Measurements from ENCODE around the gene OR8K5. TPM values are rescaled to one million over a fixed set of nuclear protein-coding genes. Genes with fewer than 3 reads are reported as not detected.

The OR8K5 gene
- total RNA-seq, 1 experiment from 2014 or later = not detected

DNA sequence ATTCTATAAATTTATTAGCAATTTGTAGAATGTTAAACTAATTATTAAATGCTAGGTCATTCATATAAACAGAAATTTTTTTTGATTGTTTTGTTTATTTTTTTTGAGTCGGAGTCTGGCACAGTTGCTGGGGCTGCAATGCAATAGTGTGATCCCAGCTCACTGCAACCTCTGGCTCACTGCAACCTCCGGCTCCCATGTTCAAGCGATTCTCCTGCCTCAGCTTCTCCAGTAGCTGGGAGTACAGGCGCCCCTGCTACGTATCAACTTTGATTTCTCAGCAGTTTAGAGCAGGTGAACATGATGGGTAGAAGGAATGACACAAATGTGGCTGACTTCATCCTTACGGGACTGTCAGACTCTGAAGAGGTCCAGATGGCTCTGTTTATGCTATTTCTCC is 38.0 kb downstream of the OR8K5 start, which contains the start of gene OR8H3:
Gene OR8H3 (plus strand): TSS at position 301 of the 400 bp plus-strand sequence. CDS start 0 bp downstream, at position 301.
- Histone ChIP-seq H3K27me3 (ENCODE audit: insufficient read depth, low read length) (no peaks in the 10 kb centered on the region), H4K20me1 (ENCODE audit: insufficient read depth) (no peaks in the 10 kb centered on the region), H3K27ac (ENCODE audit: low read depth, low read length) (no peak within 1 kb of the TSS), H3K9ac (ENCODE audit: low read length) (no peak within 1 kb of the TSS), H3K4me3 (replicated peaks in 1 of 2; ENCODE audit: low read depth in 1 of 2, low read length in 2 of 2) (no peak within 1 kb of the TSS), H3K9me3 (ENCODE audit: control insufficient read depth in 1 of 2, insufficient read depth in 1 of 2, low read depth in 1 of 2, low read length in 2 of 2) (peaks cover 0 to 4% of the 10 kb centered on the region in 2 experiments; a peak in 2 of 4 replicates), H3K4me2 (ENCODE audit: low read length) (no peak within 1 kb of the TSS), H3K79me2 (ENCODE audit: insufficient read depth, low read length) (no peaks in the 10 kb centered on the region), H2AFZ (ENCODE audit: low read depth, low read length, poor library complexity, severe bottlenecking) (no peak within 1 kb of the TSS), H3K9me2 (ENCODE audit: insufficient read depth) (no peaks in the 10 kb centered on the region), H3K36me3 (ENCODE audit: control insufficient read depth in 1 of 2, insufficient read depth in 2 of 2, low read length in 2 of 2) (no peaks in the 10 kb centered on the region), H3K4me1 (ENCODE audit: control insufficient read depth in 1 of 2, insufficient read depth in 2 of 2, low read length in 2 of 2) (no peaks in the 10 kb centered on the region)
- ChIA-PET RAD21 (ENCODE audit: low non-redundant PET in 1 of 2, low total read pairs in 2 of 2, uncharacterized antibody in 2 of 2, unreplicated experiment in 2 of 2) (no interaction called here), CTCF (no interaction called here), POLR2A (no interaction called here)
- intact Hi-C loops (cut with micrococcal nuclease) = no loop called here
- ATAC-seq (no peak), DNase-seq (ENCODE audit: low read depth, low spot score) (no peak)
- no TSS peak for BruUV-seq (replicated peaks)
- TF ChIP-seq POLR2A (IDR thresholded peaks at IDR 0.05; ENCODE audit: borderline replicate concordance, extremely low read depth, insufficient read depth, insufficient read length) (no peak), POLR2AphosphoS5 (IDR thresholded peaks at IDR 0.05; ENCODE audit: low read depth, low read length) (no peak), ZFX (IDR thresholded peaks at IDR 0.05) (no peak), CTCF (IDR thresholded peaks at IDR 0.05 in 2 of 3, conservative IDR thresholded peaks at IDR 0.05 in 1 of 3; ENCODE audit: borderline replicate concordance in 1 of 3, insufficient read depth in 1 of 3, low read depth in 2 of 3, low read length in 2 of 3) (no peak), SRF (IDR thresholded peaks at IDR 0.05; ENCODE audit: low read depth) (no peak), ELF1 (IDR thresholded peaks at IDR 0.05; ENCODE audit: borderline replicate concordance, low read depth) (no peak), ATF3 (IDR thresholded peaks at IDR 0.05) (no peak), YY1 (IDR thresholded peaks at IDR 0.05; ENCODE audit: extremely low read depth, insufficient replicate concordance, low read depth, low read length) (no peak), EGR1 (IDR thresholded peaks at IDR 0.05; ENCODE audit: low read depth) (no peak), CBX3 (IDR thresholded peaks at IDR 0.05; ENCODE audit: low read depth) (no peak)

Other genes with a start within 250 kb of the OR8K5 start
- gene OR5W2, start 245.7 kb downstream of the OR8K5 start, total RNA-seq (2021; ENCODE audit: unreplicated experiment) = not detected
- not detected for gene OR5I1, start 223.9 kb downstream of the OR8K5 start, total RNA-seq (2021; ENCODE audit: unreplicated experiment)
- not detected for gene OR10AG1, start 190.4 kb downstream of the OR8K5 start, total RNA-seq (2021; ENCODE audit: unreplicated experiment)
- gene OR5F1, start 165.7 kb downstream of the OR8K5 start, total RNA-seq (2021; ENCODE audit: unreplicated experiment) = not detected
- not detected for gene OR5AS1, start 132.7 kb downstream of the OR8K5 start, total RNA-seq (2021; ENCODE audit: unreplicated experiment)
- gene OR8I2, start 67.0 kb downstream of the OR8K5 start, total RNA-seq (2021; ENCODE audit: unreplicated experiment) = not detected
- gene OR8H2, start 56.6 kb downstream of the OR8K5 start, total RNA-seq (2021; ENCODE audit: unreplicated experiment) = not detected
- gene OR8H3, start 37.9 kb downstream of the OR8K5 start, total RNA-seq (2021; ENCODE audit: unreplicated experiment) = not detected
- not detected for gene OR8J3, start 20.1 kb downstream of the OR8K5 start, total RNA-seq (2021; ENCODE audit: unreplicated experiment)
- not detected for gene OR5J2, start 16.3 kb upstream of the OR8K5 start, total RNA-seq (2021; ENCODE audit: unreplicated experiment)
- gene OR5T2, start 73.9 kb upstream of the OR8K5 start, total RNA-seq (2021; ENCODE audit: unreplicated experiment) = not detected
- not detected for gene OR5T3, start 91.9 kb upstream of the OR8K5 start, total RNA-seq (2021; ENCODE audit: unreplicated experiment)
- not detected for gene OR5T1, start 113.8 kb upstream of the OR8K5 start, total RNA-seq (2021; ENCODE audit: unreplicated experiment)
- gene OR8H1, start 131.9 kb upstream of the OR8K5 start, total RNA-seq (2021; ENCODE audit: unreplicated experiment) = not detected
- not detected for gene OR8K3, start 154.8 kb upstream of the OR8K5 start, total RNA-seq (2021; ENCODE audit: unreplicated experiment)
- not detected for gene OR8K1, start 185.7 kb upstream of the OR8K5 start, total RNA-seq (2021; ENCODE audit: unreplicated experiment)
- gene OR8J1, start 194.0 kb upstream of the OR8K5 start, total RNA-seq (2021; ENCODE audit: unreplicated experiment) = not detected
- gene OR8U1, start 215.3 kb upstream of the OR8K5 start, total RNA-seq (2021; ENCODE audit: unreplicated experiment) = not detected

All from HCT116 (cell line).